Stromal cell of bone marrow (primary cell): ENCODE data around the gene AMOTL2.

Experiments
- DNase-seq: peaks from one replicate; pipeline ENCODE4 v3.0.0-alpha.2; 2012; ENCODE audit warnings: low read depth

AMOTL2 gene

DNA sequence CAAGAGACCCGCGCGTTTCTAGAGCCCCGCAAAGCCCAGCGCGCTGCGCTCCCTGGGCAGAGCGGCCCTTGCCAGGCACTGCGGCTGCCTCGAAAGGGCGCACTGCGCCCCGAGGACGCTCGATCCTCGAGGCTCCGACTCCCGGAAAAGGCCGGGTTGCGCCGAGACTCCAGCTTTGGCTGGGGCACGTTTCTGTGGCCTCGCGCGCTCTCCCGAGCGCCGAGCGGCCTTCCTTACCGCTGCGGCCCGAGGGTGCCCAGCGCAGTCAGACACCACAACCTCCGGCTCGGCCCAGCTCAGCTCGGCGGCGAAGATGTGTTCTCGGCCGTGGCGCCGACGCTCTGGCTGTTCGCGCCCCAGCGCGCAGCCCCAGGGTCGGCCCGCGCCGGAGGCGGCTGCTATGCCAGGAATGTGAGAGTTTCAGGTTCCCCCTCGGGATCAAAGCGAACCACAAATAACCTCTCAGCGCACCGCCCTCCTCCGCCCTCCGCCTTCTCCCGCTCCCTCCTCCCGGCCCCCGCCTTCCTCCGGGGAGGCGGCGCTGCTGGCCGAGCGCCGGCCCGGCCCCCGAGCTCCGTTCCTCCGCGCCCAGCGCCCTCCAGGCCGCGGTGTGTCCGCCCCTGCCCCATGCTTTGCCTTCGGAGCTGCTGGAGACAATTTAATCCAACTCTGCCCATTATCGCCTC lies at the start of gene AMOTL2:
Gene AMOTL2 (minus strand): TSS at position 343 of the 686 bp plus-strand sequence. CDS start 3,014 bp downstream, outside the sequence.
- DNase-seq = peak; percentile 81

GRCh38 chr3:134423153-134423552 lies 48.9 kb upstream of the AMOTL2 start:
- no peak for DNase-seq

GRCh38 chr3:134419960-134420321 lies 45.7 kb upstream of the AMOTL2 start:
- no peak for DNase-seq

DNA sequence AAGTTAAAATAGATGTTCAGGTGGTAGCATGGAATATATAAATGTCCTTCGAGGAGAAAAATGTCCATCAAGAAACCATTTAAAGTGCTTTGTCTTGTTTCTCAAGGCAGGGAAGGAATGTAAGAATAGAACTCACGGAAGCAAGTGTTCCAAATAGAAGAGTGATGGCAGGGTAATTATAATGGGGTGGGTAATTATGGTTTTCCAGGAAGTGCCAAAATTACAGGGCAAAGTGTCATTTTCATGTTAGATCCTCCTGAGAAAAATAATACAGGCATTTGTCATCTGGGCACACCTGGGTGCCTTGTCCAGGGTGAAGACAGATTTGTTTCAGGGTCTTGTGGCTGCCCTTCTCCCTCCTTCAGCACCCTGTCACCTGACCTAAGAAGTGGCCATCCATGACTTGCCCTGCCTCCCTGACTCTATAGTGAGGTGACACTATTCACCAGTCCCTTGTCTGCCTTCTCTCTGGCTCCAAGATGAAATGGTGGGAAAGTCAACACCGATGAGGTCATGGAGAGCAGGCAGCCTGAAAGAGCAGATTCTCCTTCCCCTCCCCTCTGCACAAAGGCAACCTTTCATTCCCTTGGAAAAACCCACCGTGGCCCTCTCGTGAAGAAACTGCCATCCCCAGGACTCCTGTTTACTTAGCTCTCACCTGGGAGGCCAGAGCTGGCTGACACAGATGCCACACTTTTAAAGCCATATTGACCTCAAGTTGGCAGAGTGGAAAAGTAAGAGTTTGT lies 45.1 kb upstream of the AMOTL2 start:
- DNase-seq = no peak

GRCh38 chr3:134409041-134409440 lies 34.8 kb upstream of the AMOTL2 start:
- DNase-seq = no peak

GRCh38 chr3:134407239-134407625 lies 33.0 kb upstream of the AMOTL2 start:
- DNase-seq = no peak

GRCh38 chr3:134406331-134407238 lies 32.3 kb upstream of the AMOTL2 start:
- no peak for DNase-seq

GRCh38 chr3:134404366-134404885 lies 30.2 kb upstream of the AMOTL2 start:
- no peak for DNase-seq

- no peak for DNase-seq
These were observed 23.5 kb upstream of the AMOTL2 start for GRCh38 chr3:134397755-134398154.

DNA sequence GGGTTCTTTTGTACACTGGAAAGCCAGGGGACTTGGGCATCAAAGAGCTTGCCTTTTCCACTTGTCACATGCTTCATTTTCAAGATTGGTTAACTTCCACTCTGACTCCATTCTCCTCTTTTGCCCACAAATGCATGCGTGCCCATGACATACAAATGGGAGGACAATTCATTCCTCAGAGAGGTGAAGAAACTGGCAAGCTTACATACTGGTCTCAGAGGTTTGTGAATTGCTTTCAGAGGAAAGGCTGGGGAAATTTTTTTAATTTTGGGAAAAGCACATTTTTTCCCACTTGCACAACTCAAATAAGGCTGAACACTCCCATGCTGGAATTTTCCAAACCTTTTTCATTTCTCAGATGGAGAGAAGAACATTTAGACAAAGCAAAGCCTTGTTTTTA lies 20.9 kb upstream of the AMOTL2 start:
- DNase-seq = no peak

DNA sequence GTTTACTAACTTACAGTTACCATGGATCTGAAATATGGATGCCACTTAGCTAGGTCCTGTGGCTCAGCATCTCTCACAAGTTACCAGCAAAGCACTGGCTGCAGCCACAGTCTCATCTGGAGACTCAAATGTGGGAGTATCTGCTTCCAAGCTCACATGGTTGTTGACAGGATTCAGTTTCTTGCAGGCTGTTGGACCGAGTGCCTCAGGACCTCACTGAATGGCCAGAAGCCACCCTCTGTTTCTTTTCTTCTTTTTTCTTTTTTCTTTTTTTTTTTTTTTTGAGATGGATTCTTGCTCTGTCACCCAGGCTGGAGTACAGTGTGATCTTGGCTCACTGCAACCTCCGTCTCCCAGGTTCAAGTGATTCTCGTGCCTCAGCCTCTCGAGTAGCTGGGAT lies 20.1 kb upstream of the AMOTL2 start:
- DNase-seq = no peak

- DNase-seq = no peak
These were observed 18.8 kb upstream of the AMOTL2 start for GRCh38 chr3:134393074-134393473.

DNA sequence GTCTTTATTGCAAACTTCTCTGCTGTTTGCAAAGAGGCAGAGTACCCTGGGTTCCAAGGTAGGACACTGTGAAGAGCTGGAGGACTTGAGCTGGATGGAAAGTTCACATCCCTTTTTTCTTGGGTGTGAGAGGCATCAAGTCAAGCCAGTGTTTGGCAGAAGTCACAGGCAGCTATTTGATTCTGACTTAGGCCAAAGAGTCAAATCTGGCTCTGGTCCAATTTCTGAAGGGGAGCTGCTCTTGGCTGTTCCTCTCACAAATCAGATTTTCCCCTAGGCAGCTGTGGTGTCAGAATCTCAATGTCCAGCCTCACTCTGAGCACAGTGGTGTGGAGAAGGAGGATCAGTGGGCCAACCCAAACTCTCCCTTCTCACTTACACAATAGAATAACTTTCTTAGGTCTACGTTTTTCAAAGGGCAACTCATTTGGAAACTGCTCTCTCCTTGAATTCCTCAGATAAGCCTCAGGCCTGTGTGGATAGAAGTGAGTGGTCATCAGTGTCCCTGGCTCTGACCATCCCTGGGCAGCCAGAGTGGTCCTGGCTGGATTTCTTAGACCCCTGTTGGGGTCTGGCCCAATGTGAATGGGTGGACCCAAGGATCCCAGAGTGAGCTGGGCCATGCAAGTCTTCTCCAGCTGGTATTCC lies 18.2 kb upstream of the AMOTL2 start:
- DNase-seq = peak; percentile 40

DNA sequence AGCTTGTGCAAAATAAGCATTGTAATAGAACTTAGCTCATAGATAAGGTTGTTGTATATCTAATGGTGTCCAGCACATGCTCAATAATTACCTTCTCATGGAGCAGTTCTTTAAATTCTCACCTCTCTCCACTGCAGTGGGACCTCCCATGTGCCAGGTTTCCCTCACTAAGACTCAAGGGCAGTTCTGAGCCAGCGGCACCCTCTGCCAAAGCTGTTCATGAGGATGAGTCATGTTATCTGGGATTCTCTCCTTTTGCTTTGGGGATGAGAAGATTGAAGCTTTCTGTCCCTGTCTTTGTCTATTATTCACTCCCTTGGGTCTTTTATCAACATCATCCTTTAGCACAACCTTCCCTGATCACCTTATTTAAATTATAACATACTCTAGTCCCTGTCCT lies 15.6 kb upstream of the AMOTL2 start:
- DNase-seq = no peak

- DNase-seq = no peak
These were observed 14.7 kb upstream of the AMOTL2 start for GRCh38 chr3:134388788-134389485.

- no peak for DNase-seq
These were observed 14.0 kb upstream of the AMOTL2 start for GRCh38 chr3:134388292-134388691.

GRCh38 chr3:134387293-134387692 lies 13.0 kb upstream of the AMOTL2 start:
- DNase-seq = no peak

- no peak for DNase-seq
These were observed 10.7 kb upstream of the AMOTL2 start for GRCh38 chr3:134384963-134385362.

- DNase-seq = no peak
These were observed 7.7 kb upstream of the AMOTL2 start for GRCh38 chr3:134381831-134382442.

GRCh38 chr3:134381076-134381475 lies 6.8 kb upstream of the AMOTL2 start:
- DNase-seq = no peak

DNA sequence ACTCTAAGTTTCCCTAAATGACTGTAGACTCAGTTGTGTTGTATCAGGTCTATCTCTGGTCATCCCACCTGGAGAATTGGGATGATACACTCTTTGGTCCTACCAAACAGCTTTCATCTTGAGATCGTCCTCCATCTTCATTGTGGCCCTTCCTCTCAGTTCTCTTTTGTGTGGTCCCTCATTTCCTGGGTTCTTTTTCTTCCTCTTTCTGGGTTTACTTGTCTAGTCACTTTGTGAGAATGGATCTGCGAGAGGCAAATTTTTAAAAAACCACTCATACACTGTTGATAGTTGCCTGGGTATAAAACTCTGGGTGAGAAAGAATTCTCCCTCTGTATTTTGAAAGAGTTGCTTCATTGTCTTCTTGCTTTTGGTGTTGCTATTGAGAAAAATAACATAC lies 6.0 kb upstream of the AMOTL2 start:
- no peak for DNase-seq
